H9 (cell line): ENCODE measurements around the gene MARK4. TPM values are rescaled to one million over a fixed set of nuclear protein-coding genes. Genes with fewer than 3 reads are reported as not detected.

ENCODE experiments used
- DNase-seq: peaks from one replicate; pipeline ENCODE4 v3.0.0-alpha.2; 2017
- H2AFZ ChIP-seq: one replicate; pipeline ENCODE4 v1.6.1; 2013; ENCODE audit warnings: mild to moderate bottlenecking, low read length, control low read depth, moderate library complexity
- H2AK5ac ChIP-seq: 2 replicates; pipeline ENCODE4 v1.6.1; 2013; ENCODE audit warnings: low read length, control low read depth, mixed read lengths; ENCODE audit not compliant: insufficient read length
- H2BK120ac ChIP-seq: one replicate; pipeline ENCODE4 v1.6.1; 2013; ENCODE audit warnings: low read depth, mild to moderate bottlenecking, low read length, control low read depth, inconsistent platforms; ENCODE audit not compliant: poor library complexity, severe bottlenecking
- H2BK12ac ChIP-seq: 2 replicates; pipeline ENCODE4 v1.6.1; 2013; ENCODE audit warnings: low read length, control low read depth, mixed read lengths, low read depth; ENCODE audit not compliant: insufficient read length
- H2BK15ac ChIP-seq: 2 replicates; pipeline ENCODE4 v1.6.1; 2013; ENCODE audit warnings: low read depth, low read length, control low read depth
- H2BK20ac ChIP-seq: one replicate; pipeline ENCODE4 v1.6.1; 2013; ENCODE audit warnings: low read depth, mild to moderate bottlenecking, low read length, control low read depth, inconsistent platforms; ENCODE audit not compliant: poor library complexity, severe bottlenecking
- H2BK5ac ChIP-seq: 2 replicates; pipeline ENCODE4 v1.6.1; 2013; ENCODE audit warnings: low read length, control low read depth, mixed read lengths; ENCODE audit not compliant: insufficient read length
- H3K14ac ChIP-seq: 2 replicates; pipeline ENCODE4 v1.6.1; 2013; ENCODE audit warnings: low read length, control low read depth; ENCODE audit not compliant: insufficient read depth
- H3K18ac ChIP-seq: 2 replicates; pipeline ENCODE4 v1.6.1; 2013; ENCODE audit warnings: low read depth, mild to moderate bottlenecking, mixed read lengths, low read length, control low read depth; ENCODE audit not compliant: insufficient read length
- H3K23ac ChIP-seq: 2 replicates; pipeline ENCODE4 v1.6.1; 2013; ENCODE audit warnings: low read length, control low read depth, mixed read lengths, low read depth; ENCODE audit not compliant: insufficient read length
- H3K23me2 ChIP-seq: 2 replicates; pipeline ENCODE4 v1.6.1; 2013; ENCODE audit warnings: low read depth, mild to moderate bottlenecking, mixed read lengths, low read length, control low read depth; ENCODE audit not compliant: insufficient read length, poor library complexity, severe bottlenecking
- H3K27ac ChIP-seq: 2 replicates; pipeline ENCODE4 v1.5.1; 2013; ENCODE audit warnings: low read length, control low read depth, mixed read lengths, low read depth; ENCODE audit not compliant: insufficient read length
- H3K27me3 ChIP-seq: 2 replicates; pipeline ENCODE4 v1.6.1; 2013; ENCODE audit warnings: low read length, control low read depth, inconsistent platforms; ENCODE audit not compliant: insufficient read depth
- H3K4ac ChIP-seq: 2 replicates; pipeline ENCODE4 v1.6.1; 2013; ENCODE audit warnings: low read depth, mild to moderate bottlenecking, control low read depth, inconsistent platforms, low read length, moderate library complexity
- H3K4me1 ChIP-seq: 2 replicates; pipeline ENCODE4 v1.6.1; 2013; ENCODE audit warnings: low read length, control low read depth, inconsistent platforms; ENCODE audit not compliant: insufficient read depth
- H3K4me2 ChIP-seq: 2 replicates; pipeline ENCODE4 v1.6.1; 2013; ENCODE audit warnings: low read length, control low read depth, mixed read lengths; ENCODE audit not compliant: insufficient read length, insufficient read depth
- H3K56ac ChIP-seq: 2 replicates; pipeline ENCODE4 v1.6.1; 2013; ENCODE audit warnings: low read depth, mild to moderate bottlenecking, mixed read lengths, low read length, control low read depth; ENCODE audit not compliant: insufficient read length
- H3K79me1 ChIP-seq: 2 replicates; pipeline ENCODE4 v1.6.1; 2013; ENCODE audit warnings: low read depth, mild to moderate bottlenecking, moderate library complexity, low read length, control low read depth, inconsistent platforms; ENCODE audit not compliant: insufficient read depth, poor library complexity, severe bottlenecking
- H3K79me2 ChIP-seq: 2 replicates; pipeline ENCODE4 v1.6.1; 2013; ENCODE audit warnings: low read length, control low read depth, inconsistent platforms; ENCODE audit not compliant: insufficient read depth
- H3K9ac ChIP-seq: 2 replicates; pipeline ENCODE4 v1.6.1; 2013; ENCODE audit warnings: low read length, control low read depth, mixed read lengths; ENCODE audit not compliant: insufficient read length; ENCODE audit errors: extremely low read depth
- H3K9me3 ChIP-seq: one replicate; pipeline ENCODE4 v1.6.1; 2013; ENCODE audit warnings: low read depth, low read length, inconsistent platforms; ENCODE audit not compliant: control insufficient read depth
- H3T11ph ChIP-seq: one replicate; pipeline ENCODE4 v1.6.1; 2013; ENCODE audit warnings: mild to moderate bottlenecking, low read length, control low read depth, inconsistent platforms
- H4K20me1 ChIP-seq: one replicate; pipeline ENCODE4 v1.6.1; 2013; ENCODE audit not compliant: control insufficient read depth, insufficient read length, insufficient read depth
- H4K5ac ChIP-seq: 2 replicates; pipeline ENCODE4 v1.6.1; 2013; ENCODE audit warnings: low read depth, mild to moderate bottlenecking, mixed read lengths, low read length, control low read depth; ENCODE audit not compliant: insufficient read length
- H4K8ac ChIP-seq: replicated peaks from 2 replicates; pipeline ENCODE4 v1.6.1; 2013; ENCODE audit warnings: low read length, control low read depth, mixed read lengths, low read depth; ENCODE audit not compliant: insufficient read length
- H4K91ac ChIP-seq: 2 replicates; pipeline ENCODE4 v1.6.1; 2013; ENCODE audit warnings: low read depth, mild to moderate bottlenecking, moderate library complexity, mixed read lengths, low read length, control low read depth; ENCODE audit not compliant: insufficient read length
- H3K27ac Mint-ChIP-seq, 3 experiments: 2 replicates in 2 of 3; 3 replicates in 1 of 3; pipeline ENCODE4 v1.8.0; 2020 to 2021; ENCODE audit warnings: mixed read lengths in 3 of 3, mild to moderate bottlenecking in 1 of 3, moderate library complexity in 1 of 3
- H3K27me3 Mint-ChIP-seq: 2 replicates; pipeline ENCODE4 v1.8.0; 2021; ENCODE audit warnings: low read depth, mild to moderate bottlenecking, moderate library complexity, mixed read lengths
- H3K36me3 Mint-ChIP-seq, 3 experiments: 2 replicates in 2 of 3; 3 replicates in 1 of 3; pipeline ENCODE4 v1.8.0; 2020 to 2021; ENCODE audit warnings: low read depth in 3 of 3, mixed read lengths in 3 of 3; ENCODE audit not compliant: insufficient read depth in 1 of 3
- H3K4me1 Mint-ChIP-seq, 2 experiments: 2 replicates each; pipeline ENCODE4 v1.8.0; 2020; ENCODE audit warnings: mixed read lengths in 2 of 2
- H3K4me3 Mint-ChIP-seq, 2 experiments: 2 replicates in 1 of 2; 3 replicates in 1 of 2; pipeline ENCODE4 v1.8.0; 2020 to 2021; ENCODE audit warnings: mild to moderate bottlenecking in 2 of 2, mixed read lengths in 2 of 2, moderate library complexity in 1 of 2
- H3K9me3 Mint-ChIP-seq, 2 experiments: 2 replicates in 1 of 2; 3 replicates in 1 of 2; pipeline ENCODE4 v1.8.0; 2020; ENCODE audit warnings: mild to moderate bottlenecking in 2 of 2, mixed read lengths in 2 of 2, moderate library complexity in 1 of 2
- CTCF ChIP-seq: fragments of 200-600 bp; sonication (generic); conservative IDR thresholded peaks from 3 replicates; pipeline ENCODE4 v1.8.0; 2021; ENCODE audit warnings: antibody characterized with exemption, mild to moderate bottlenecking
- WGBS: extraction: QIAGEN DNeasy Blood & Tissue Kit; methylation state at CpG from one replicate; pipeline ENCODE4 v1.1.7; 2013; ENCODE audit warnings: missing lambda C conversion rate, low lambda C conversion rate, mixed read lengths; ENCODE audit not compliant: insufficient read length; ENCODE audit errors: extremely low coverage; 5-methylcytosine and 5-hydroxymethylcytosine counted together
- total RNA-seq: library from RNA; stranded (reverse); gene quantifications from 2 replicates; pipeline ENCODE4 v1.2.1, GENCODE V29; 2021

Gene MARK4
- total RNA-seq, 1 experiment from 2014 or later, result 44.7 TPM

- Histone ChIP-seq H3K9me3 (no peaks in the 10 kb centered on the region), H3K27me3 (peaks cover 2% of the 10 kb centered on the region; the same call in 1 of the 2 replicates), H2AK5ac (no peak overlapping the region), H3K23ac (no peak overlapping the region), H4K8ac (no peak overlapping the region), H3K4me2 (peak overlapping the region; percentile 39), H3K4me1 (no peaks in the 10 kb centered on the region), H2AFZ (no peak overlapping the region), H3K4ac (no peak overlapping the region), H3T11ph (no peak overlapping the region), H2BK12ac (no peak overlapping the region), H2BK5ac (no peak overlapping the region), H3K79me2 (no peaks in the 10 kb centered on the region), H3K23me2 (peaks cover 12% of the 10 kb centered on the region), H2BK15ac (no peak overlapping the region), H2BK120ac (no peak overlapping the region), H2BK20ac (no peak overlapping the region), H4K20me1 (no peaks in the 10 kb centered on the region), H3K56ac (no peak overlapping the region), H3K9ac (no peak overlapping the region), H3K79me1 (peaks cover 7% of the 10 kb centered on the region), H3K27ac (no peak overlapping the region), H3K14ac (no peak overlapping the region; the same call in 1 of the 2 replicates), H4K5ac (no peak overlapping the region), H3K18ac (no peak overlapping the region), H4K91ac (no peak overlapping the region)
- WGBS, result no CpG with 5 or more reads among the region's 57 CpGs
- Mint-ChIP-seq H3K27me3 (peaks cover 27% of the 10 kb centered on the region), H3K36me3 (peaks cover 0 to 7% (median 3%) of the 10 kb centered on the region in 3 experiments; a peak in 3 of 7 replicates), H3K4me3 (peak overlapping the region; percentile 83 to 84), H3K27ac (peak overlapping the region in 1 of 3 experiments; percentile 49; a peak in 2 of 7 replicates), H3K9me3 (no peaks in the 10 kb centered on the region; a peak in 2 of 5 replicates), H3K4me1 (peaks cover 16 to 23% of the 10 kb centered on the region in 2 experiments)
- no peak for DNase-seq
- no peak for TF ChIP-seq CTCF
Measured at GRCh38 chr19:45251452-45252354, 632 bp downstream of the MARK4 start.
